Right lung (tissue), 10 donors: Measurements from ENCODE around the gene LILRB1. TPM values are rescaled to one million over a fixed set of nuclear protein-coding genes. Genes with fewer than 3 reads are reported as not detected.
"Not testable (repeated sequence)": the region's sequence is repeated elsewhere in the genome, so short reads cannot be mapped to it uniquely, and the experiment has no call there.

ENCODE experiments used
- DNase-seq, 2 donors: peaks; one replicate each; pipeline ENCODE4 v3.0.0-alpha.2; 2013
- long read RNA-seq, 8 donors: transcript quantifications; one replicate each; lab custom pipeline, GENCODE V29; 2026
- polyA plus RNA-seq, 5 donors: library from polyadenylated mRNA; unstranded; fragments of 120-200 nt; gene quantifications; one replicate each; pipeline versions ENCODE4 v1.2.1 to v1.2.3, GENCODE V29; 2013; ENCODE audit warnings: inconsistent platforms in 1 of 5, low replicate concordance in 1 of 5; ENCODE audit not compliant: insufficient read length in 5 of 5, insufficient read depth in 1 of 5

The LILRB1 gene
- 1 to 10 TPM; 1.3 to 2.1 (median 1.7) TPM for polyA plus RNA-seq
- long read RNA-seq, donor 1: 0 reads
- long read RNA-seq, donor 2: 0 reads
- long read RNA-seq, donor 3: 0 reads
- long read RNA-seq, donor 4: 0 reads
- long read RNA-seq, donor 5: 0 reads
- long read RNA-seq, donor 6: 0 reads
- long read RNA-seq, donor 7: 0 reads
- long read RNA-seq, donor 8: 0 reads

- DNase-seq: not testable (repeated sequence)
Measured at GRCh38 chr19:54630262-54630661, at the start of gene LILRB1. Gene LILRB1 (plus strand): TSS chr19:54630484. CDS start chr19:54631074, 590 bp downstream.

DNA sequence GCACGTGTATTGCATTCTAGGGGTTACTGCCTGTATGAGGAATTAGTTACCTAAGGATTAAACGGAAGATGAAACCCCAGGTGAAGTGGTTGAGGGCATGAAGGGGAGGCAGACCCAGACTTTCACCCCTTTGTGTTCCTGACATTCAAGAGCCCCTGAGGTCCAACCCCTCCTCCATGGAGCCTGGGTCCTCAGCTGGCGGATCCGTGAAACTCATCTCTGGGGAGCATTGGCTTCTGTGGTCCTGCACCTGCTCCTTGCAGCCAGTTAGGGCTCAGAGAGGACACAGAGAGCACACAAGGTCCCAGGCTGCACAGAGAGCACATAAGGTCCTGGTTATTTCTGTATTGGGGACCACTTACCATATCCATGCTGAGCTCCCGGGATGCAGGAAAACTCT, 43.9 kb upstream of the LILRB1 start:
- DNase-seq: no peak

DNA sequence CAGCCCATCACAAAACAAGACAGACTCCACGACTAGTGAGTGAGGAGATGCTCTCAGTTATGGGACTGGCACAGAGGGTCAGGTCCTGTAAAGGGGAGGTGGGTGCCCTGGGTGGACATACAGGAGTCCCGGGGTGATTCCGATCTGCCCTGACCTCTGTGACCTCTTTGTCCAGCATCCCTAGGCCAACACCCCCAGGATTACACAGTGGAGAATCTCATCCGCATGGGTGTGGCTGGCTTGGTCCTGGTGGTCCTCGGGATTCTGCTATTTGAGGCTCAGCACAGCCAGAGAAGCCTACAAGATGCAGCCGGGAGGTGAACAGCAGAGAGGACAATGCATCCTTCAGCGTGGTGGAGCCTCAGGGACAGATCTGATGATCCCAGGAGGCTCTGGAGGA, 43.3 kb upstream of the LILRB1 start:
- no peak for DNase-seq

DNA sequence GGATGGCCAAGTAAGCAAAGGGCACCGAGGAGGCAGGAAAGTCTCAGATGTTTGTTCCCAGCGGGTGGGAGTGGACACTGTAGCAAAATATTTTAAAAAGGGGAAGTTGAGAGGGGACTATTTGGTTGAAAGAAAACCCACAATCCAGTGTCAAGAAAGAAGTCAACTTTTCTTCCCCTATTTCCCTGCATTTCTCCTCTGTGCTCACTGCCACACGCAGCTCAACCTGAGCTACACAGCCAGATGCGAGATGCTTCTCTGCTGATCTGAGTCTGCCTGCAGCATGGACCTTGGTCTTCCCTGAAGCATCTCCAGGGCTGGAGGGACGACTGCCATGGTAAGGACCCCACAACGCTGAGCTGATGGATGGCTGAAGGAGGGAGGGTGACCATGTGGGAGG, 36.8 kb upstream of the LILRB1 start, which contains the start of gene LILRA1:
TSS of gene LILRA1 (plus strand) at position 188 of the 400 bp plus-strand sequence. CDS start 613 bp downstream, outside the sequence.
- not testable (repeated sequence) for DNase-seq

DNA sequence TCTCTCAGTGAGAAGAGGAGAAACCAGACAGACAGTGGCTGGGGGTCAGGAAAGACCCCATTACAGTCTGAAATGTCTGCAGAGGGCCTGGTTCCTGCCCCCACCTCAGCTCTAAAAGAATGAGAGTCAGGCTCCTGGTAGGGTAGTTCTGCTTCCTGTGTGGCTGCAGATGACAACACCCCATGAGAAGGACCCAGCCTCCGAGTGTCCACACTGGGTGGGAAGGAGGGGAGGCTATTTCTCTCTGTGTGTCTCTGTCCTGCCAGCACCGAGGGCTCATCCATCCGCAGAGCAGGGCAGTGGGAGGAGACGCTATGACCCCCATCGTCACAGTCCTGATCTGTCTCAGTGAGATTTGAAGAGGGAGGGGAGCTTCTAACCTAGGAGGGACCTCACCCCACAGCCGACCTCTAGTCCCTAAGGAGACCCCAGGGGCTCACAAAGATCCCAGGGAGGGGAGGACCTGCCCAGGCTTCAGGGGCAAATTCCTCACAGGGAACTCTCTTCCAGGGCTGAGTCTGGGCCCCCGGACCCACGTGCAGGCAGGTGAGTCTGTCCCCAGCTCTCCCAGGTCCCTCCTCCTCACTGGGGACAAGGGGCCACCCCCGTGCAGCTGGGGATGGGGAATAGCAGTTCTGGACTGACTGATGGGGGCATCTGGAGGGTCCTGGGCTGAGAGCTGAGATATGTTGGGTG, 36.2 kb upstream of the LILRB1 start:
- not testable (repeated sequence) for DNase-seq

- no peak for DNase-seq
Measured at GRCh38 chr19:54594737-54595136, 35.5 kb upstream of the LILRB1 start.

DNA sequence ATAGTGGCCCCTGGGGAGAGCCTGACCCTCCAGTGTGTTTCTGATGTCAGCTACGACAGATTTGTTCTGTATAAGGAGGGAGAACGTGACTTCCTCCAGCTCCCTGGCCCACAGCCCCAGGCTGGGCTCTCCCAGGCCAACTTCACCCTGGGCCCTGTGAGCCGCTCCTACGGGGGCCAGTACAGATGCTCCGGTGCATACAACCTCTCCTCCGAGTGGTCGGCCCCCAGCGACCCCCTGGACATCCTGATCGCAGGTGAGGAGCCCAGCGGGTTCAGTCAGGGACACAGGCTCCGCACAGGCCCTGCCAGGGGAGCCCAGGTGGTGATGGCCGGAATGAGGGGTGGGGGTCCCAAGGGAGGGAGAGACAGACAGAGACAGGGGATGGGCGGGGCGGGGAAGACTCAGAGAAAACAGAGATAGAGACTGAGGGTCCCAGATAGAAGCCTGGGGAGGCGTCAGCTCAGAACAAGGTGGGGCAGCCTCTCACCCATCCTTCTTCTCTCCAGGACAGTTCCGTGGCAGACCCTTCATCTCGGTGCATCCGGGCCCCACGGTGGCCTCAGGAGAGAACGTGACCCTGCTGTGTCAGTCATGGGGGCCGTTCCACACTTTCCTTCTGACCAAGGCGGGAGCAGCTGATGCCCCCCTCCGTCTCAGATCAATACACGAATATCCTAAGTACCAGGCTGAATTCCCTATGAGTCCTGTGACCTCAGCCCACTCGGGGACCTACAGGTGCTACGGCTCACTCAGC, 34.4 kb upstream of the LILRB1 start:
- not testable (repeated sequence) for DNase-seq

GRCh38 chr19:54600212-54600611, 30.1 kb upstream of the LILRB1 start:
- no peak for DNase-seq

DNA sequence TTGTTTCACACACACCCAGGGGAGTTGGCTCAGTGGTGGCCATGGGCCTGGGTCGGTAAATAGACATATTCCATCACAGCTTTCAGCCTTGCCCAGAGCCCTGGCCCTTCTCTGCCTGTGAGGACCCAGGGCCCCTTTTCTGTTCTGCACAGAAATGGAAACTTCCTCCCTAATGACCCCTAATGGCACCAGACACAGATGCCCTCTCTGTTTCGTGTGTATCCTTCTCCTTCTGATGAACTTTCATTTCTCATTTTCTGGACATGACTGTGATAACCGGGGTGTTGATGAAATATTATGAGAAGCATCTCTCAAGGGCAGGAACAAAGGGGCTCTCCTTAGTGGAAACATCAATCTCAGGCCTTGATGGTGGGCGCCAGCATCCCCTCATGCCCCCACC, 24.1 kb upstream of the LILRB1 start:
- DNase-seq: no peak

DNA sequence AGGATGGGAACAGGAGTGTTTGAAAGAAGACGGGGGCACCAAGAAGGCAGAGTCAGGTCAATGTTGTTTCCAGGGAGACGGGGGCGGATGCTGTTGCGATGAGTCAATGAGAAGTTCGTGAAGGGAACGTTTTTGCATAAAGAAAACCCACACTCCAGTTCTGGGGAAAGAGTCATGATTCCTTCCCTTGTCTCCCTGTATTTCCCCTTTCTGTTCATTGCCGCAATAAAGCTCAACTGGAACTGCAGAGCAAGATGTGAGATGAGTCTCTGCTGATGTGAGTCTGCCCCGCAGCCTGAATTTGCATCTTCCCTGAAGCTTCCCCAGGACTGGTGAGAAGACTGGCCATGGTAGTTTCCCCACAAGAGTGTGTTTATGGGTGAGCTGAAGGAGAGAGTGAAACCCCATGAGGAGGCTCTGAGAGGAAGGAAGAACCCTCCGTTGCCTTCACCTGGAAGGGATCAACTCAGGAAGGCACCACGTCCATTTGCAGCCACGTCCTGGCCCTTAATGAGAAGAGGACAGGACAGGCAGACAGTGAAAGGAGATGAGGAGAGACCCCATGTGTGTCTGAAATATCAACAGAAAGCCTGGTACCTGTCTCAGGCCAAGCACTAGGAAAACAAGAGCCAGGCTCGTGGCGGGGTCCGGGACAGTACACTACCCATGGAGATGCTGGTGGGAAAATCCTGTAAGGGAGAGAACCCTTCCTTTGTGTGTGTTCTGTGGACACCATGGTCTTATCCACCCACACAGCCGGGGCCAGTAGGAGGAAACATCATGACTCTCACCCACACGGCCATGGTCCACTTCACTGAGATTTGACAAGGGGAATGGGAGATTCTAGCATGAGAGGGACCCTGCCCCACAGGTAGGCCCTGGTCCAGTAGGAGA, 23.1 kb upstream of the LILRB1 start:
- no peak for DNase-seq

DNA sequence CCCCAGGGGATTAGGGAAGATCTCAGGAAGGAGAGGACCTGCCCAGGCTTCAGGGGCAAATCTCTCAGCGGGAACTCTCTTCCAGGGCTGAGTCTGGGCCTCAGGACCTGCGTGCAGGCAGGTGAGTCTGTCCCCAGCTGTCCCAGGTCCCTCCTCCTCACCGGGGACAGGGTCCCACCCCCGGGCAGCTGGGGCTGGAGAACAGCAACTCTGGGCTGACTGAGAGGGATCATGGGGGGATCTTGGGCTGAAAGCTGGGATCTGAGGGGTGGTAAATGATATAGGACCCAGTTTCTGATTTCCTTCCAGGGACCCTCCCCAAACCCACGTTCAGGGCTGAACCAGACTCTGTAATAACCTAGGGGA, 22.5 kb upstream of the LILRB1 start:
- no peak for DNase-seq

GRCh38 chr19:54608205-54608604, 22.1 kb upstream of the LILRB1 start:
- DNase-seq: no peak

GRCh38 chr19:54608792-54609191, 21.5 kb upstream of the LILRB1 start:
- DNase-seq: no peak

GRCh38 chr19:54609356-54609791, 20.9 kb upstream of the LILRB1 start:
- DNase-seq: no peak

DNA sequence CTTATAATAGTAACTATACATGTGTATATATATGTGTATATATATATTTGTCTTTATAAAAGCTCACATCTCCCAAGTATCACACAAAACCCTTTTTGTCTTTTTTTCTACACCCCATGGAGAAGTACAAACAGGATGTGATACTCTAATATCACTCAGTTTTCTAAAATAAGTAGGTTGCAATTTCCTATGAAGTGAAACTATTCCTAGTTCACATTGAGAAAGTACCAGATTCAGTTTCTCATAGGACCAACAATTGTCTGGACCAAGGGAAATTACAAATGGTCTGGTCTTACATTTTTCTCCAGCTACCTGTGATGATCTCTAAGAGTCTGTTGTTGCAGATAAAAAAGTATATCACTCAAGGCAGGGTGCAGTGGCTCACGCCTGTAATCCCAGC, 17.9 kb upstream of the LILRB1 start:
- DNase-seq: no peak

- DNase-seq: no peak
Measured at GRCh38 chr19:54614726-54615125, 15.6 kb upstream of the LILRB1 start.

GRCh38 chr19:54616057-54616456, 14.2 kb upstream of the LILRB1 start:
- DNase-seq: no peak

DNA sequence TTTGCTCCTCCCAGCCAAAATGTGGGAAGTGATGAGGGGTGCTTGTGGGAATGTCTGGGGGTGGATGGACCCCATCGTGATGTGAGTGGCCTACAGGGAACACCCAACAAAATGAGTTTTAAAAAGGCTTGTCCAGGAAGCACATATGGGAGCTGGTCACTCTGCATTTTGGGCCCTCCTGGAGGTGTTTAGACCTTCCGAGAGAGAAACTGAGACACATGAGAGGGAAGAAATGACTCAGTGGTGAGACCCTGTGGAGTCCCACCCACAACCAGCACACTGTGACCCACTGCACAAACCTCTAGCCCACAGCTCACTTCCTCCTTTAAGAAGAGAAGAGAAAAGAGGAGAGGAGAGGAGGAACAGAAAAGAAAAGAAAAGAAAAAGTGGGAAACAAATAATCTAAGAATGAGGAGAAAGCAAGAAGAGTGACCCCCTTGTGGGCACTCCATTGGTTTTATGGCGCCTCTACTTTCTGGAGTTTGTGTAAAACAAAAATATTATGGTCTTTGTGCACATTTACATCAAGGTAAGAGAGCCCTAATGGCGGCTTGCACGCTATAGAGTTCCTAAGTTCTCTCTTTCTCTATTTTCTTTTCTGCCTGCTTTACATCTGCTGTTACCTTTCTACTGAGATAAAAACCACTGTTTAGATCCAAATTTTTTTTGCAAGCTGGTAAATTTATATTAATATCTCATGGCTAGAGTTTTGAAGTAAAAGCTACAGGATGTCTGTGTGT, 13.3 kb upstream of the LILRB1 start:
- no peak for DNase-seq

GRCh38 chr19:54620464-54620863, 9.8 kb upstream of the LILRB1 start:
- no peak for DNase-seq

DNA sequence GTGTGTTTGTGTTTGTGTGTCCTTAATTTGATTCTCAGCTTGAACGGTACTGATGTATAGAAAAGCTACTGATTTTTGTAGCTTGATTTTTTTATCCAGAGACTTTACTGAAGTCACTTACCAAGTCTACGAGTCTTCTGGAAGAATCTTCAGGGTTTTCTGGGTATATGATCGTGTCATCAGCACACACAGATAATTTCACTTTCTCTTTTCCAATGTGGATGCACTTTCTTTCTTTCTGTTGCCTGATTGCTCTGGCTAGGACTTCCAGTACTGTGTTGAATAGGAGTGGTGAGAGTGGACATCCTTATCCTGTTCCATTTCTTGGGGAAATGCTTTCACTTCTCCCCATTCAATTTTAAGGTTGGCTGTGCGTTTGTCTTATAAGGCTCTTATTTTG, 7.9 kb upstream of the LILRB1 start:
- no peak for DNase-seq

DNA sequence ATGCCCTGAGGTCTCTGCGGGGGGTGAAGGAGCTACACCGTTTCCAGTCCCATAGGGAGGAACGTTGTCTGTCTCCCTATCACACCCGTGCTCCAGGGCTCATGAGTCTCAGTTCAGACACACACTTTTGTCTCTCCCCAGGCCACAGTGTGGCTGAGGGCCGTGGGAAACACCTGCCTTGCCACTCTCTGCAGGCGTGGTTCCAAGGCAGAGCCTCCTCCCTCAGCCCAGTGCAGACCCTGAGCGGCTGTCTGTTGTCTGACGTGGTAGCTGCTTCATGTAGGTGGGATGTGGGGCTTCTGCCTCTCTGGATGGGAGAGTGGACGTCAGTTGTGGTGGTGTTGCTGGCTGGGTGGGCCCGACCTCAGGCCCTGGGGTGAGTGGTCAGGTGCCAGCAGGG, 6.0 kb upstream of the LILRB1 start:
- not testable (repeated sequence) for DNase-seq
